ENCODE results near the gene RRAS. TPM values are rescaled to one million over a fixed set of nuclear protein-coding genes. Genes with fewer than 3 reads are reported as not detected.

RRAS gene
- total RNA-seq, 1 experiment from 2014 or later, result 55.9 TPM

DNA sequence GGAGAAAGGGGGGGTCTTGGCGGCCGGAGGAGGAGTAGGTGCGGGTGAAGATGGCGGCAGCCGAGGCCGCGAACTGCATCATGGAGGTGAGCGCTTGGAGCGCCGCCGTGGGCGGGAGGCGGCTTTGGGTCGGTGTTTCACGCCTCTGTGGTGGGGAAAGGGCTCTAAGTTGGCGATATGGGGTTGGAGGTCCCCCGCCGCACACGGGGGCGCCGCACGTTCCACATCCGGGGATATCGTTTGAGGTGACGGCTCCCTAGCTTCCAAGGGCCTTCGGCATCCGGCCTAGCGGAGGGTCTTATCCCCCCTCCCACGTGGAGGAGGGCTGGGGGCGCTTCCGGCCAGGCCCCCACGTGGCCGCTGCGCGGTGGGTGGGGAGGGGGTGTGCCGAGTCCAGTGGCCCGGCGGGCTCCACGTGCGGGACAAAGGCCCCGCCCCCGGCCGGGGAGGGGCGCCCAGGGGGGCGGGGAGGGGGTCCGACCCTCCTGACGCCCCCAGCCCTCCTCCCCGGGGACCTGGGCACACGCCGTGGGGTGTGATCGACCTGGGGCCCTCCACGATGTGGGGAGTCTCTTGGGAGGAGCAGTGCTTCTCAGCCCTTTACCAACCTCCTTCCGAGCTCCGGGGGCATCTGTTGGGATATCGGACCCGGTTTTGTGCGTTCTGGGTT lies 37.4 kb upstream of the RRAS start, which contains the start of gene PRMT1 (continued):
- TF ChIP-seq EZH2phosphoT487 (IDR thresholded peaks at IDR 0.05; ENCODE audit: borderline replicate concordance) (no peak), ATF3 (IDR thresholded peaks at IDR 0.05) (no peak), EGR1 (IDR thresholded peaks at IDR 0.05; ENCODE audit: low read depth) (peak; percentile 54; the same call in 1 of the 2 replicates)
- TF ChIP-seq, protein P1, sequence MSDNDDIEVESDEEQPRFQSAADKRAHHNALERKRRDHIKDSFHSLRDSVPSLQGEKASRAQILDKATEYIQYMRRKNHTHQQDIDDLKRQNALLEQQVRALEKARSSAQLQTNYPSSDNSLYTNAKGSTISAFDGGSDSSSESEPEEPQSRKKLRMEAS (IDR thresholded peaks at IDR 0.05), result peak; percentile 97

DNA sequence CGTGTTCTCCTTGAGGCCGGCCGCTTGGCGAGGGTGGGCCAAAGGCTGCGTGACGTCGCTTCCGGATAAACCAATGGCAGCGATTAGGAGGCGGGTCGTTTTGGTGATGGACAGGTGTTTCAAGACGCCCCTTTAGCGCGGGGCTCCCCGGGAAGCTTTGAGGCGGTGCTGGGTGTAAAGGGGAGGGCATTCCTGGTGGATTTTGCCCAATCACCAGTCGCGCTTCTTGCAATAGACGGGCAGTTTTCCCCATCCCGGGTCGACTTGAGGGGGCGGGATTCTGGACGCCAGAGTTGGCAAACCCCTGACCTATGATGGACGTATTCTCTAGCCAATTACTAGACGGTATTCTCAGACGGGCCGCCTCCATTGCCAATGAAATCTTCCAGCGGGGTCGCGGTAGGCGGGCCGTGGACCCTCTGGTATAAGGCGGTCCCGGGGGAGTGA lies 36.9 kb upstream of the RRAS start:
- TF ChIP-seq, protein P2, sequence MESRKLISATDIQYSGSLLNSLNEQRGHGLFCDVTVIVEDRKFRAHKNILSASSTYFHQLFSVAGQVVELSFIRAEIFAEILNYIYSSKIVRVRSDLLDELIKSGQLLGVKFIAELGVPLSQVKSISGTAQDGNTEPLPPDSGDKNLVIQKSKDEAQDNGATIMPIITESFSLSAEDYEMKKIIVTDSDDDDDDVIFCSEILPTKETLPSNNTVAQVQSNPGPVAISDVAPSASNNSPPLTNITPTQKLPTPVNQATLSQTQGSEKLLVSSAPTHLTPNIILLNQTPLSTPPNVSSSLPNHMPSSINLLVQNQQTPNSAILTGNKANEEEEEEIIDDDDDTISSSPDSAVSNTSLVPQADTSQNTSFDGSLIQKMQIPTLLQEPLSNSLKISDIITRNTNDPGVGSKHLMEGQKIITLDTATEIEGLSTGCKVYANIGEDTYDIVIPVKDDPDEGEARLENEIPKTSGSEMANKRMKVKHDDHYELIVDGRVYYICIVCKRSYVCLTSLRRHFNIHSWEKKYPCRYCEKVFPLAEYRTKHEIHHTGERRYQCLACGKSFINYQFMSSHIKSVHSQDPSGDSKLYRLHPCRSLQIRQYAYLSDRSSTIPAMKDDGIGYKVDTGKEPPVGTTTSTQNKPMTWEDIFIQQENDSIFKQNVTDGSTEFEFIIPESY (IDR thresholded peaks at IDR 0.05; ENCODE audit: extremely low read depth, insufficient replicate concordance, low read length), result peak; percentile 17
- TF ChIP-seq EGR1 (IDR thresholded peaks at IDR 0.05; ENCODE audit: low read depth), result 0 out of 2 replicates have a peak, but pooled peaks have one; percentile 72
- peak; percentile 97 for TF ChIP-seq SP1 (IDR thresholded peaks at IDR 0.05; ENCODE audit: low read depth)
- TF ChIP-seq FOSL1 (IDR thresholded peaks at IDR 0.05; ENCODE audit: low read depth), result no peak
- no peak for TF ChIP-seq ZFX (IDR thresholded peaks at IDR 0.05)
- TF ChIP-seq, protein P1 (IDR thresholded peaks at IDR 0.05), result no peak
- Histone ChIP-seq H3K4me2 (ENCODE audit: low read length) (peak overlapping the region; percentile 69), H3K79me2 (ENCODE audit: insufficient read depth, low read length) (peaks cover 47% of the 10 kb centered on the region), H2AFZ (ENCODE audit: low read depth, low read length, poor library complexity, severe bottlenecking) (no peak overlapping the region), H3K4me3 (replicated peaks in 1 of 2; ENCODE audit: low read depth in 1 of 2, low read length in 2 of 2) (peak overlapping the region; percentile 93 to 99), H3K4me1 (ENCODE audit: control insufficient read depth in 1 of 2, insufficient read depth in 2 of 2, low read length in 2 of 2) (peaks cover 31 to 49% of the 10 kb centered on the region in 2 experiments), H3K9me2 (ENCODE audit: insufficient read depth) (no peaks in the 10 kb centered on the region), H3K9me3 (ENCODE audit: control insufficient read depth in 1 of 2, insufficient read depth in 1 of 2, low read depth in 1 of 2, low read length in 2 of 2) (no peaks in the 10 kb centered on the region), H3K36me3 (ENCODE audit: control insufficient read depth in 1 of 2, insufficient read depth in 2 of 2, low read length in 2 of 2) (peaks cover 5 to 12% of the 10 kb centered on the region in 2 experiments; a peak in 3 of 4 replicates), H3K27ac (ENCODE audit: low read depth, low read length) (peak overlapping the region; percentile 99), H4K20me1 (ENCODE audit: insufficient read depth) (peaks cover 22% of the 10 kb centered on the region; the same call in 1 of the 2 replicates), H3K27me3 (ENCODE audit: insufficient read depth, low read length) (no peaks in the 10 kb centered on the region), H3K9ac (ENCODE audit: low read length) (peak overlapping the region; percentile 100)
- ChIA-PET POLR2A (interaction anchor here (0.8 to 4.3 kb wide), 21 partner anchors 12 to 683 kb away, joined by 3 to 92 read pairs (median 5); partner anchors contain the start of genes ALDH16A1, AP2A1, ATF5 and BCL2L12), CTCF (interaction anchor here (0.9 to 3.4 kb wide), 8 partner anchors 10 to 130 kb away, joined by 3 to 19 read pairs (median 3); partner anchors contain the start of genes BCL2L12, IRF3, NOSIP and PRR12), RAD21 (ENCODE audit: low non-redundant PET in 1 of 2, low total read pairs in 2 of 2, uncharacterized antibody in 2 of 2, unreplicated experiment in 2 of 2) (interaction anchor here in 1 of 2 experiments (0.5 to 1.3 kb wide), 2 partner anchors 36 to 683 kb away, joined by 5 to 6 read pairs; partner anchors contain the start of genes RRAS and RUVBL2)
- DNase-seq (ENCODE audit: low read depth, low spot score) (peak; percentile 100), ATAC-seq (peak; percentile 71)
- intact Hi-C loops (cut with micrococcal nuclease), result loop anchor here (1.0 to 5.0 kb wide), 5 partner anchors 37 to 174 kb away; partner anchors contain the start of genes PRR12 and RRAS
- BruUV-seq (replicated peaks), result no TSS peak

Data from HCT116 (cell line).